Iris pigment epithelial cell (primary cell): ENCODE data around the gene KATNIP.

ENCODE experiments used
- DNase-seq: peaks from one replicate; pipeline ENCODE4 v3.0.0-alpha.2; 2011; ENCODE audit warnings: low read depth

The KATNIP gene

DNA sequence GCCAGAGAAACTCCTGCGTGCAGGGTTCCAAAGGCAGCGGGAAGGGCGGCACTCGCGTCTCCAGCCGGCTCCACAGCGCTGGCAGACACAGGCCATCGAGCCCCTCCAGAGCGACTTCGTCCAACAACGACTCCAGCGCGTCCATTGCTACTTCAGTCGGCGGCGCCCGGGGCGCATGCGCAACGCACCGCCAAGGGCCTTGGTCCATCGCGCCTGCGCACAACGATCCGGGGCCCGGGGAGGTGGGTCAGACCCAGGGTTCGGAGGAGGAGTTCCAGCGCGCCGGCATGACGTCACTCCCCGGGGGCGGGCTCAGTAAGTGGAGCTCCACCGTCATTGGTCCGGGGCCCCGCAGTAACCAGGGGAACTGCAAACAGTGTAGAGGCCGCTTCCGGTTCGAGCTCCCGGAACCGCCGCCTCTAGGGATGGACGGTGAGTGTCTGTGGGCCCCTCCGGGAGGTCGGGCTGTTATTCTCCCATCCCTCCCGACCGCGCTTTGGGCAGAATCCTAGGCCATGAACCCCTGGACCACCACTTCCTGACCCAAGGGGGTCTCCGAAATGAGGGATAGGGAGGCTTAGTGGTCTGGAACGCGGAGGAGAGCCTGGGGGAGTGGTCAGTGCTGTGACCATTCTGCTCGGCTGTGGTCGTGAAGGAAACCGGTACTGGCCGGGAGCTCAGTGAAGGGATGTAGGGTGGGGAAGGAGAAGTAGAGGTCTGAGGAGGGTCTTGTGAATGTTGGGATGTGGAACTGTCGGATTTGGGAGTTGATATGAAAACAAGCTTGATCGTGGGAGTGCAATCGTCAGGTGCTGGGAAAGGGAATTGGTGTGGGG is at the start of gene KATNIP, which contains the start of gene GTF3C1:
Gene KATNIP, plus strand, starts transcription at position 399 of the 836 bp plus-strand sequence. Its CDS starts 27 bp downstream, at position 426.
Gene GTF3C1, minus strand, starts transcription at position 168 of the 836 bp plus-strand sequence. Its CDS starts 23 bp downstream, at position 145.
- DNase-seq = peak; percentile 98

GRCh38 chr16:27500801-27501200 is 49.1 kb upstream of the KATNIP start:
- DNase-seq = no peak

DNA sequence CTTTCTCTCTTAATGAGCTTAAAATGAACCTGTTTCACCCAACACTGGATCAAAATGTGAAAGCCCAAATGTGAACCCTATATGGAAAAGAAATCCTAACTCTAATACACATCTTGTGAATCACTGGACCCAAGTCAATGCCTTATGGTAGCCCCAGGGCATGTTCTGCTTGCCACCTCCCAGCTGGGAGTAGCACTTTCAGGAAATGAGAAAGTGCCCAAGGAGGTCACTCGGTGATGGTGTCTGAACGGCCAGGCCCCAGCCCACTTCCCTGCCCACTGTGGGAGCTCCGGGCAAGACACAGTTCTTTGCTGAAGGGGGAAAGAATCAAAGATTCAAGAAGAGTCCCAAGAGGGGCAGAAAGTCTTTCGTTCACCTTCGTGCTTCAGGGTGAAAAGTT is 46.3 kb upstream of the KATNIP start:
- no peak for DNase-seq

DNA sequence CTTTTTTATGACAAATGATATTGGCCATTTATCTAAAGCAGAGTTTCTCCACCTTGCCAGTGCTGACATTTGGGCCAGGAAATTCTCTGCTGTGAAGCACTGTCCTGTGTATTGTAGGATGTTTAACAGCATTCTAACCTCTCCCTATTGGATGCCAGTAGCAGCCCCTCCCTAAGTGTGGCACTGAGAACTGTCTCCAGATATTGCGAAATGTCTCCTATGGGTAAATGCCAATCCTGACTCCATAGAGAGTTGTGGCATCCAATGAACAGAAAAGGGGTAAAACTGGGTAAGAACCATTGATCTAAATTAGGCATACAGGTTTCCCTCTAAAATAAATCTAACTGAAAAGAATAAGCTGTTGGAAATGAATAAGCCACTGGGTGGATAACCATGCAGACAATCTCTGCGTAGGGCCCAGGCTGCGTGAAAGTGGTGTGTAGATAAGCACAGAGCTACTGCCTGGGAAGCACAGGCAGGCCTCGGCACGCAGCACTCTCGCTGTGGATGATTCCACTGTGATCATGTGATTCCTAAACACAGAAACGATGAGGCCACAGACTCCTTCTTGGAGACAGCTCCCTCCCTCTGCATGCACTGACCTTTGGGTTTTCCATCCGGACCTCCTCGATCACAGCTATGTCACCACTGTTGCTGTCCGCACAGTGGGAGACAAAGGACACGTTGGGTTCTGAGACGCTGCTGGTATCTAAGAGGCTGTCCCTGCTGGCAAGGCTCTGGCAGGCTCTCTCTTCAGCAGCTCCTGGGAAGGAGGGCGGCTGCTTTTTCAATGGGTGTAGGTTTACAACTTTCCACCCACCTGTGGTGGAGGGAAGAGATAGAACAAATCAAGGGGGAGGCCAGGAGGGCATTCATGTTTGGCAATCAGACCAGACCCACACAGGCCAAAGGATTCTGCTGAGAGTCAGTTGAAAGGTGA is 44.4 kb upstream of the KATNIP start:
- no peak for DNase-seq

DNA sequence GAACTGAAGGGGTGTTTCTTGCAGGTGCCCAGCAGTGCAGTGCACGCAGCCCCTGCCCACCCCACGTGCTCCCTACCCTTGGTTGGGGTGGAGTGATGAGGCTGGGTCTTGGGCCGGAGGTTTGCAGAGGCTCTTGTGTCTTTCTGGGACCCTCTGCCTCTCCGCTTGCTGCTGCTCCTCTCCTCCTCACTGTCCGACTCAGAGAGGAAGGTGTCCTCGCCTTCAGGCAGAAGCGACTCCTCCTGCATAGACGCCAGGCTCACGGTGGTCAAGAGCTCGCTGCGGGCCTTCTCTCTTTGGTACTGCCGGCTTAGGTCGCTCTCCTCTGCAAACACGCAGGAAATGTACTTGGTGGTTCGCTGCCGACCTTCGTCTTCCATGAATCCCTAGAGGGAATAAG is 43.2 kb upstream of the KATNIP start:
- DNase-seq = no peak

GRCh38 chr16:27508476-27508875 is 41.5 kb upstream of the KATNIP start:
- no peak for DNase-seq

DNA sequence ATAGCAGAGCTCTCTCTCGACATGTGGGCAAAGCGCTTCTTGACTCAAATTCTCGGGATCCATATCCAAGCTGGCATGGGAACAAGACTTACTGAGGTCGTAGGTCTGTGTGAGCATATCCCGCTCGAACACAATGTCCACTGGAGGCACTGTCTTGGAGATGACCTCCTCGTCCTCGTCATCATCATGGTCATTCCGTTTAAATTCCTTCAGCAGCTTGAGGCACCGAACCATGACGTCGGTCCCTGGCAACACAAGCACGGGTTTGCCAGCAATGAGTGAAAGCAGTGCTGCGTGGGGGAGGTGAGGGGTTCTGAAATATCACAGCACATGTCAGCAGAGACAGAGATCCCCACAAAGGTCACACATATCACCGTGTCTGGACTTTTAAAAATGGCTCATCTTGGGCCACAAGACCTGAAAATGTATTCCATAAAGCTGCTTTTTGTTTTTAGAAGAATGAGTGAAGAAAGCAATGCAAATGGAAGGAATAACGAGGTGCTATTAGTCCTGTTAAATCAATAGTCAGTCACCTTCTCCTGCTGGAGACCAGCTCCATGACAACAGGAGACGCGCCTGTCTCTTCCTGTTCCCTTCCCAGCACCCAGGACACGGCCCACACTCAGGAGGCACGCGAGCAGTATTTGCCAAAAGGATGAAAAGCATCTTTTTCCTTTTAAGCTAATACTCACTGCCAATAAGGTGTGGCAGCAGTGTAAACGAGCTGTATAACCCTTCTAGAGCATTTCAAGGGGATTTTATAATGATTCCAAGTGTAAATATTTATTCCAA is 38.1 kb upstream of the KATNIP start:
- DNase-seq = no peak

DNA sequence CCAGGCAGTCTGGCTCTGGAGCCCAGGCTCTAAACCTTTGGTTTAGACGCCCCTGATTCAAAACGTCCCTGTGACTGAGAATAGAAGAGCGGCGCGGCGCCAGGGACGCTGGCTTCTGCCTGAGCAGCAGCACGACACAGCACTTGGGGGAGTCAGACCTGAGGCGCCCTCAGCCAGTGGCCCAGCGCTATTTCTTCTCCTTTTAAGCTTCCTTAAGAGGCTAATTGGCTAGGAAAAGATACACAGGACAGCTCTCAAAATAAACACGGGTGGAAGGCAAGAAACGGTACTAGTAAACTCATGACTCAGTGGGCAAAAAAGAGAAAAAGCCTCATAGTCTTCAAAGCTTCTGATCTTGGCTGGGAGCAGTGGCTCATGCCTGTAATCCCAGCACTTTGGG is 35.1 kb upstream of the KATNIP start:
- DNase-seq = no peak

- peak; percentile 38 for DNase-seq
Observed at GRCh38 chr16:27515874-27516353, 34.0 kb upstream of the KATNIP start.

GRCh38 chr16:27516365-27516764 is 33.6 kb upstream of the KATNIP start:
- DNase-seq = no peak

DNA sequence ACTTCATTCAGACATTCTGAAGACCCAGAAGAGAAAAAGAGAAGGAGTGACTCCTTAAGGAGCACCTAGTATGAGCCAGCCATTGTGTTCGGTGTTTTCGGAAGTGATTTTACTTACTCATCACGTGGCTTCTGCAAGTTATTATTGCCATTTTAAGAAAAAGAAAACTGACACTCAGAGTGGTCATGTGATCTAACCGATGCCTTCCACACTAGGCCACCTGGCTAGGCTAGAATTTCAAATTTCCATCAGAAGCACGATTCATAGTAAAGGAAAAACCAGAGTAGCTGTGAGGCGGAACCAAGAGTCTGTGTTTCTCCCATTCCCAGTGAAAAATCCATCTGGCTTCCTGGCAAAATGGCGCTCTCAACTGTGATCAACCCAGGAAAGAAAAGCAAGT is 32.3 kb upstream of the KATNIP start:
- no peak for DNase-seq

- no peak for DNase-seq
Observed at GRCh38 chr16:27518226-27518625, 31.7 kb upstream of the KATNIP start.

- DNase-seq = peak; percentile 55
Observed at GRCh38 chr16:27520982-27521673, 28.8 kb upstream of the KATNIP start.

- DNase-seq = no peak
Observed at GRCh38 chr16:27522173-27522707, 27.7 kb upstream of the KATNIP start.

GRCh38 chr16:27526180-27526579 is 23.8 kb upstream of the KATNIP start:
- DNase-seq = no peak

- DNase-seq = no peak
Observed at GRCh38 chr16:27528294-27528693, 21.6 kb upstream of the KATNIP start.

DNA sequence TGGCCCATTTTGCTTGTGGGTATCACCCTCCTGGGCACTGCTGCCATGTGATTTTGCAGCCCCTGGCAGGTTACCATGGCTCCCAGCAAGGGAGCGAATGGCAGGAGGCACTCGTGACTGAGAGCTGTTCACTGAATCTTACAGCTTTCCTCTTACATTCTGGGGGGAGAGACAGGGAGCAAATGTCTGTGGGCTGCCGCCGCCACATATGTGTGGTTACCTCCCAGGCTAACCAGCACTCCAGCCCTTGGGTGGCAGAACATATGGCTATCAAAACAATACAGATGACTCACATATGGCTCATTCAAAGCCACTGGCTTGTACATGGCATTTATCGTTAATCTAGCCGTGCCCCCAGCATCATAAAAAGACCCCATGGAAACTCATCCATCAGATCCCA is 20.0 kb upstream of the KATNIP start:
- DNase-seq = peak; percentile 58

DNA sequence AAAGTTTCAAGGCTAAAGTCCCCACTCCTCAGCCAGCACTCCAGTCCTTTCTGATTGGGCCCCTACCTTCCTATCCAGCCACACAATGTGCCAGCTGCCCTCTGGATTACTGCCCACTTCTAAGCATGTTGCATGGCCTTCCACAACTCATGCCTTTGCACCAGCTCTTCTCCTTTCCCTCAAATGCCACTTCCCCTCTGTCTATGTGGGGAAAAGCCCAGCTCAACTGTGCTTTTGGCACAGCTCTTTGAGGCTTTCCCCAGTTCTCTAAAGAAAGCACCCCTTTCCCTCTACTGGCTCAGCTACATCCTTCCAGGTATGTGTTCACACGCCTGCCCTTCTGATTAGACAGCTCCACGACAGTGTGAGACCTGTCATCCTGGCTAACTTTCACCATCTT is 18.8 kb upstream of the KATNIP start:
- DNase-seq = no peak

DNA sequence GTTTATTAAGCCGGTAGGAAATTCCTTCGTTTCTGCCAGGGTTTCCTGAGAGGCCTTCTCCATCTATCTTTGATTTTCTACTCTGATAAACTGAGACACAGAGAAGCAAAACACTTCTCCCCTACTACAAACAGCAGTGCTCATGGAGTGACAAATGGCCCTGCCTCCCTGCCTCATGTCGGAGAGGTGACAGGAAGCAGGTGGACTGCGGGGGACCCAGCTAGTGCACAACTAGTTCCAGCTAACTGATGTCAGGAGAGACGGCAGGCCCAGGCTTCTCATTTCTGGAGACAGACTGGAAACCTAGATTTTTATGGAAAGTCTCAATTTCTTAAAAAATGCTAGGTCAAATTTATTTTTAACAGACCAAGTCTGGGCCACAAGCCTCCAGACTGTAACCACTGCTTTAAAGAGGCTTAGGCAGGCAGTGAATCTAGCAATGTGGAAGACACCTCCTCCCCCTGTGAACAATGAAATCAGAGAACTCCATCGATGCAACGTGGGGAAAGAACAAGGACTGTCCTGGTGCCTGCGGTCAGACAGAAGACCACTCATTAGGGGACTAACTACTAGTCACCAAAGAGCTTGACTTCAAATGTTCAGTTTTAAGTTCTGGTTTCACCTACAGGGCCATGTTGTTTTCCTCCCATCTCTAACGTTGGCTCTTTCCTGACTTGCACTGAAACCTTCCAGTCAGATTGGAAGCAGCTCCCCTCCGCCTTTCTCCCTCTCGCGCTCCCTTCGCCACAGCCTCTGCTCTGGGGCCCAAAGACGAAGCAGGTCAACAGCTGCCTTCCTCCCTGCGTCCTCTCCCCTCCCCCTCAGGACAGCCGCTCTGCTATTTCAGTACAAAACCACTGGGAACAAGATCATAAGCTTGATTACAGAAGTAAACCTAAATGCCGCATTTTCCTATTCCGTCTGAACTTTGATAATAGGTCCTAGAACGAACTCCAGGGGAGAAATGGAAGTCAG is 17.8 kb upstream of the KATNIP start:
- DNase-seq = no peak

GRCh38 chr16:27534256-27534655 is 15.7 kb upstream of the KATNIP start:
- no peak for DNase-seq
